Measurements from ENCODE around the gene SMG6.

Gene SMG6

GRCh38 chr17:2214047-2214928, 89.3 kb downstream of the SMG6 start:
- peak overlapping the region; percentile 12; the same call in 1 of the 2 replicates for H3K27ac ChIP-seq

GRCh38 chr17:2213291-2213960, 90.2 kb downstream of the SMG6 start:
- no peak for TF ChIP-seq CTCF (conservative IDR thresholded peaks at IDR 0.05)
- H3K27ac ChIP-seq = no peak overlapping the region

More at GRCh38 chr17:2214047-2214928, 89.3 kb downstream of the SMG6 start:
- TF ChIP-seq CTCF (conservative IDR thresholded peaks at IDR 0.05) = no peak

- no peak overlapping the region for H3K27ac ChIP-seq
- no peak for TF ChIP-seq CTCF (conservative IDR thresholded peaks at IDR 0.05)
These were observed 91.1 kb downstream of the SMG6 start for GRCh38 chr17:2212400-2212981.

- TF ChIP-seq CTCF (conservative IDR thresholded peaks at IDR 0.05) = no peak
- no peak overlapping the region for H3K27ac ChIP-seq
These were observed 91.8 kb downstream of the SMG6 start for GRCh38 chr17:2211661-2212399.

- TF ChIP-seq CTCF (conservative IDR thresholded peaks at IDR 0.05) = no peak
- H3K27ac ChIP-seq = no peak overlapping the region
These were observed 92.9 kb downstream of the SMG6 start for GRCh38 chr17:2210726-2211125.

- no peak for TF ChIP-seq CTCF (conservative IDR thresholded peaks at IDR 0.05)
- H3K27ac ChIP-seq = no peak overlapping the region
These were observed 95.6 kb downstream of the SMG6 start for GRCh38 chr17:2207815-2208515.
